GM12874 (cell line): Measurements from ENCODE around the gene DOC2A.

ENCODE experiments used
- TF ChIP-seq, protein P1 (sequence below): IDR thresholded peaks from 2 replicates; pipeline ENCODE4 v1.5.1; 2011; ENCODE audit warnings: low read depth, mild to moderate bottlenecking, control low read depth, low read length, moderate library complexity; ENCODE audit not compliant: insufficient read depth

The DOC2A gene

DNA sequence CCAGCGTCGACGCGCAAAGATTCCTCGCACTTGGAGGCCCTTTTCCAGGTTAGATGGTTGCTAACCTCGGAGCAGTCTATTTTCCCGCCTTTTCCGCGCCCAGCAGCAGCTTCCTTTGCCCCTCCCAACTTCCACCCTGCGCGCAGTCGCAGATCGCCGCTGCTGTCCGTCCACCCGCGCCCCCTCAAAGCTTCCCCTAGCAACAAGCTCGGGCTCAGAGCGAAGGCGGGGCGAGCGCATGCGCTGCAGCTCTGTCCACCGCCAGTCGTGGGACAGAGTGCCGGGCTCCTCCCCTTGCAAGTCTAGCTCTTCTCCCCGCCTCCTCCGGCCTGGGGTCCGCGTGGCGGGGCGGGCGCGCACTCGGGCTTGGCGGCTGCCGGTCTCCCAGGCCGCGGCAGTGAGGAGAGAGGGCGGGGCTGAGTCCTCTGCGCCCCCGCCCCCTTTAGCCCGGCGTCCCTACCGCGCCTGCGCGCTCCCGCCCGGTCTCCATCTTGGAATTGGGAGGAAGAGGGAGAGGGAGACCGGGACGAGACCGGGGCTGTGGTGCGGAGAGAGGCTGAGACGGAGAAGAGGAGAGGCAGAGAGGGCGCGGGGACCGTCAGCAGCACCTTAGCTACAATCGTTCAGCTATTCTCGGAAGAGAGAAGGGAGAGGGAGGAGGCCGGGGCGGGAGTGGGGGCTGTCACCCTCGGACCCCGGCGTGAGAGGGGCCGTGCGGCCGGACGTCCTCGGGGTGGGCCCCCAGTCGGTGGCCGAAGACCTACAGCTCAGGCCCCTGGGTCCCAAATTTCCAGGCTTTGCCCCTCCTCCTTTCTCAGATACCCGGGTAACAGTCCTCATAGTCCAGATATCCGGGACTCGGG, 37.2 kb downstream of the DOC2A start, which contains the start of gene TAOK2:
TSS of gene TAOK2 (plus strand) at position 485 of the 863 bp plus-strand sequence. CDS start 3,905 bp downstream, outside the sequence.
- TF ChIP-seq, protein P1, sequence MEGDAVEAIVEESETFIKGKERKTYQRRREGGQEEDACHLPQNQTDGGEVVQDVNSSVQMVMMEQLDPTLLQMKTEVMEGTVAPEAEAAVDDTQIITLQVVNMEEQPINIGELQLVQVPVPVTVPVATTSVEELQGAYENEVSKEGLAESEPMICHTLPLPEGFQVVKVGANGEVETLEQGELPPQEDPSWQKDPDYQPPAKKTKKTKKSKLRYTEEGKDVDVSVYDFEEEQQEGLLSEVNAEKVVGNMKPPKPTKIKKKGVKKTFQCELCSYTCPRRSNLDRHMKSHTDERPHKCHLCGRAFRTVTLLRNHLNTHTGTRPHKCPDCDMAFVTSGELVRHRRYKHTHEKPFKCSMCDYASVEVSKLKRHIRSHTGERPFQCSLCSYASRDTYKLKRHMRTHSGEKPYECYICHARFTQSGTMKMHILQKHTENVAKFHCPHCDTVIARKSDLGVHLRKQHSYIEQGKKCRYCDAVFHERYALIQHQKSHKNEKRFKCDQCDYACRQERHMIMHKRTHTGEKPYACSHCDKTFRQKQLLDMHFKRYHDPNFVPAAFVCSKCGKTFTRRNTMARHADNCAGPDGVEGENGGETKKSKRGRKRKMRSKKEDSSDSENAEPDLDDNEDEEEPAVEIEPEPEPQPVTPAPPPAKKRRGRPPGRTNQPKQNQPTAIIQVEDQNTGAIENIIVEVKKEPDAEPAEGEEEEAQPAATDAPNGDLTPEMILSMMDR = no peak

GRCh38 chr16:29972992-29973383, 37.8 kb downstream of the DOC2A start:
- TF ChIP-seq, protein P1 = no peak

DNA sequence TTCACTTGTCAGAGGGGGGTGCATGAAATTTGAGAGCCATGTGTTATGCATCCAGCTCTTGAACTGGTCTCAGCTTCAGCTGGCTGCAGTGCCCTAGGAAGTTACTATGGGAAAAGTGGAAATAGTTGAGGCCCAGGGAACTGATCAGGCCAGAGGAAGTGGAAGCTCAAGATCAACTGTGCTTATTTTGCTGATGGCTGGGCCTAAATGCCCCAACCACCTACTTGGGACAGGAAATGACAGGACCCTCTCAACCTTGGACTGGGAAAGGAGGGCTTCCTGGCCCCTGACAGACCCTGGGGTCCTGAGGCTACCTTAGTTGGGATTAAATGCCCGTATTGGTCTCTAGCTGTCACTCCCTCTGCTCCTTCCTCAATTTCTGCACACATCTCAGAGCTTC, 38.3 kb downstream of the DOC2A start:
- TF ChIP-seq, protein P1 = no peak

- TF ChIP-seq, protein P1 = no peak
These were observed 39.5 kb downstream of the DOC2A start for GRCh38 chr16:29971304-29971703.

- TF ChIP-seq, protein P1 = no peak
These were observed 42.6 kb downstream of the DOC2A start for GRCh38 chr16:29968205-29968604.

- TF ChIP-seq, protein P1 = no peak
These were observed 47.6 kb downstream of the DOC2A start for GRCh38 chr16:29963021-29963743.

DNA sequence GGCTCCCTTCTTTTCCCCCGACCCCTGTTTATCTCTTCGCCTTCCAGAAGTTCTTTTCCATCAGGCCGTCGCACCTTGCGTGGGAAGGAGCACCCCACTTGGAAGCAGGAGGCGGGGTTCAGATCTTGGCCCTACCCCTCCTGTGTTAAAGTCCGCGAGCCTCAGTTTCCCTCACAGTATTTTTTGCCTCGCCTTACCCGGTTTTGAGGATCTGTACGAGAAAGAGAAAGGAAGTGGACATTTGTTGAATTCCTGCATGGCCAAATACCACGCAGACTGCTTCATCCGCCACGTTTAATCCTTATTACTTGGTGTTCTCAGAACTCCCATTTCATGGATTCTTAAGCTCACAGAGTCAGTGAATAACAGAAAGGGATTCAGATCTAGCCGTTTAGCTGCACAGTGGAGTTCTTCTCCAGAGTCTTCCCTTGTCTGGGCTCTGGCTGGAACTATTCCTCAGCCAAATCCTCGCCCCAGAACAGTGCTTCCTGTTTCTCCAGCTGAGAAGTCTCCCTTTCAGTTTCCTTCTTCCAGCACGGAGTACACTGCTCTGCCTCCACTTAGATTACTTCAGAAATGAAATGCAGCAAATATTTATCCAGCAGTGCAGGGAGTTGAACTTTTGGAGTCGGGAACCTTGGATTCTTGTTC, 48.4 kb downstream of the DOC2A start:
- TF ChIP-seq, protein P1 = no peak
